Prostate gland (tissue), 2 donors: ENCODE data around the gene C7orf25.

ENCODE experiments used
- POLR2A ChIP-seq: fragments of 450-650 bp; IDR thresholded peaks from one replicate; pipeline ENCODE4 v1.6.1; 2016; ENCODE audit warnings: antibody characterized with exemption, mild to moderate bottlenecking
- POLR2AphosphoS5 ChIP-seq: sonication (generic); formaldehyde crosslinking; IDR thresholded peaks from one replicate; pipeline ENCODE4 v1.6.1; 2017; ENCODE audit warnings: antibody characterized with exemption
- TF ChIP-seq, protein P1 (sequence below), 4 experiments: fragments of 200-600 bp in 2 of 4; fragments of 450-650 bp in 2 of 4; sonication (generic) in 2 of 4; IDR thresholded peaks; 1 replicate in 3 of 4; 2 replicates in 1 of 4; pipeline ENCODE4 v1.5.1; 2016 to 2019; ENCODE audit warnings: antibody characterized with exemption in 4 of 4, mild to moderate bottlenecking in 2 of 4, moderate library complexity in 2 of 4

DNA sequence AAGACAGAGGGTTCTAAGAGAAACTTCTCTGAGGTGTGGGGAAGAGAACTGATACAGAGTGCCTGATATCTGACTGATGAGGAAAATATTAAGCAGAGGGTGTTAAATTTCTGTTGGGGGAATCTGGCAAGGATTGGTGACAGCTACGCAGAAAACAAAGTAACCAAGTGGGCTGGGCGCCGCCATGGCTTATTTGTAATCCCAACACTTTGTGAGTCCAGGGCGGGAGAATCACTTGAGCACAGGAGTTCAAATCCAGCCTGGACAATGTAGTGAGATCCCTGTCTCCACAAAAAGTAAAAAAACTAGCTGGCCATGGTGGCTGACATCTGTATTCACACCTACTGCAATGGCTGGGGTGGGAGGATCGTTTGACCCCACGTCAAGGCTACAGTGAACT is 2.1 kb upstream of the C7orf25 start:
- no peak for TF ChIP-seq POLR2A
- TF ChIP-seq, protein P1, sequence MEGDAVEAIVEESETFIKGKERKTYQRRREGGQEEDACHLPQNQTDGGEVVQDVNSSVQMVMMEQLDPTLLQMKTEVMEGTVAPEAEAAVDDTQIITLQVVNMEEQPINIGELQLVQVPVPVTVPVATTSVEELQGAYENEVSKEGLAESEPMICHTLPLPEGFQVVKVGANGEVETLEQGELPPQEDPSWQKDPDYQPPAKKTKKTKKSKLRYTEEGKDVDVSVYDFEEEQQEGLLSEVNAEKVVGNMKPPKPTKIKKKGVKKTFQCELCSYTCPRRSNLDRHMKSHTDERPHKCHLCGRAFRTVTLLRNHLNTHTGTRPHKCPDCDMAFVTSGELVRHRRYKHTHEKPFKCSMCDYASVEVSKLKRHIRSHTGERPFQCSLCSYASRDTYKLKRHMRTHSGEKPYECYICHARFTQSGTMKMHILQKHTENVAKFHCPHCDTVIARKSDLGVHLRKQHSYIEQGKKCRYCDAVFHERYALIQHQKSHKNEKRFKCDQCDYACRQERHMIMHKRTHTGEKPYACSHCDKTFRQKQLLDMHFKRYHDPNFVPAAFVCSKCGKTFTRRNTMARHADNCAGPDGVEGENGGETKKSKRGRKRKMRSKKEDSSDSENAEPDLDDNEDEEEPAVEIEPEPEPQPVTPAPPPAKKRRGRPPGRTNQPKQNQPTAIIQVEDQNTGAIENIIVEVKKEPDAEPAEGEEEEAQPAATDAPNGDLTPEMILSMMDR (IDR thresholded peaks at IDR 0.05), result no peak
- TF ChIP-seq POLR2AphosphoS5, result no peak
